Epidermal melanocyte (primary cell): ENCODE measurements around the gene NTM.

Experiments
- DNase-seq: peaks from one replicate; pipeline ENCODE4 v3.0.0; 2011; ENCODE audit warnings: low spot score; ENCODE audit not compliant: insufficient read length

Gene NTM

GRCh38 chr11:131598305-131598704 is 227.9 kb downstream of the NTM start:
- no peak for DNase-seq

DNA sequence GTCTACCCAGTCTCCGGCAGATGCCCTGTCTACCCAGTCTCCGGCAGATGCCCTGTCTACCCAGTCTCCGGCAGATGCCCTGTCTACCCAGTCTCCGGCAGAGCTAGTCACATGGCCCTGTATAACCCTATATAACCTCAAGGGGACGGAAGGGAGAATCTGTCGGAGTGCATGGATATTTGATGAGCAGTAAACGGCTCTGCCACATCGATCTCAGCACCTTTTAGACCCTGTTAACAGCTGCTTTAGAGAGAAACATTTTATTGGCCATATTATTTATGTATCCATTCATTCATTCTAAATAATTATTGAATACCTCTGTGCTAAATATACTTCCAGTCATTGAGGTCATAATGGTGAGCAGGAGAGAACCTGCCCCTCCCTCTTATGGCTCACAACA is 228.9 kb downstream of the NTM start:
- DNase-seq, result no peak

GRCh38 chr11:131600628-131601027 is 230.2 kb downstream of the NTM start:
- DNase-seq, result no peak

- no peak for DNase-seq
Observed at GRCh38 chr11:131601586-131601985, 231.2 kb downstream of the NTM start.

DNA sequence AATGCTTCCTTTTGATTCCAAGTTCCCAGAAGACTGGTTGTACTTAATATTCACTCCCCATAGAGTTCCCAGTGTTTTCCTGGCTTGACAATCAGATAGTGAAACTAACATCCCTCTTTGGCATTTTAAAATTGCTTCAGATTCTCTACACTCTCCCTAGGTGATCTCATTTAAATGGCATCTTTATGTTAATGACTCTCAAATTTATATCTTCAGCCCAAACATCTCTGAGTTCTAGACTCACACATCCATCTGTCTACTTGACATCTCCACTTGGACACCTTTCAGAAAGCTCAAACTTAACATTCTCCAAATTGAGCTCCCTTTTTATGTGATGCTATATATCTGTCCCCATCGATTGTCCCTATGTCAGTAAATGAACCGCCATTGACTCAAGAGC is 232.0 kb downstream of the NTM start:
- no peak for DNase-seq

DNA sequence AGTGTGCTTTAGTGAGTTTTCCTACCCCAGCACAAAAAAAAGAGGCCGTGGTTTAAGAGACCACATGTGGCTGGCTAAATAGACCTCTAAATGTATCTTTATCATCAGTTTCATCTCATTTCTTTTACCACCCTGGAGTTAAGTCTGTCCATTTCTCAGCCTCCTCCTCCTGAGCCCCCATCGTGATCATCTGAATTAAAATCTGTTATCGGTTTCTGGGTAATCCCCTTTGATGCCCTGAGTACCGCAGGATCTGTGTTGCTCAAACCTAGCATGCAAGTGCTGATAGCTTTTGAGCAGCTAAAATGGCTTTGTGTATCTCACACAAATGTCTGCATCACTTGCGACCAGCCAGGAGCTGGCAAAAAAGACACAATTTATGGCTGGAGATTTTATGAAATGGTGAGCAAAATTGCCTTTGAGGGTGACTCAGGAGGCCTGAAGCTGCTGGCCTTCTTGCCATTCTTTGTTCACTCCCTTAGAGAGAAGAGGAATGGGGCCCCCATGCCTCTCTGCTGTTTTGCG is 236.5 kb downstream of the NTM start:
- DNase-seq, result no peak

DNA sequence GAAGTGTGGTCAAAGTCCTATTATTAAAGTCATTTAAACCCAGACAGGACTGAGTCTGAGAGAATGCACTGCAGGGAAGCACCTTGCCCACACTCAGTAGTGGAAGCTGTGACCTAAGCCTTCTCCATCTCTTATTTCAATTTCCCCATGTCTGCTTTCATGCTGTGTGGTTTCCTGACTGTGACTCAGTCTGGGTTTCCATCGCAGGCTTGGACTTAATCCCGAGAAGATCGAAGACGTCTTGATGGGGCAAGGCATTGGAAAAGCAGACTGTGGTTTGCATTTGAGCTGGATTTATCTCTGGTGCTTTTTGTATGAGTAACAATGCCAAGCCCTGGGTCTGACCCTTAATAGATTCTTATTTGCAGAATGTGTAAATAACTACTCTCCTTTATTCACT is 238.9 kb downstream of the NTM start:
- DNase-seq, result no peak

DNA sequence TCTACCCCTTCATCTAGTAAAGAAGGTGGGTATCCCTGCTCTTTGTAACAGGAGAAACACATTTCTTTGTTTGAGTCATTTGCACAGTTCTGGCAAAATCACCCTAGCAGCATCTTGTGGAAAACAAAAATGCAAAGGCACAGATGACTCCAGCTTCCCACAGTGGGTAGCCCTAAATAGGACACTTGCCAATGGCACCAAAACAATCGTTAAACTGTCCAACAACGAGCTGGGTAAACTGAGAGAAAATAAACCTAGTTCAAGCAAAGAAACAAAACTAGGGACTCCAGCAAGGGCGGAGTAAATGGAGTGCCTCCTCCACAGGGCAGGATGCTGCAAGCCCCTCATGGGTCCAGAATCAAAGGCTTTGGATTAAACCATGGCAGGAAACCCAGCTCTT is 239.5 kb downstream of the NTM start:
- no peak for DNase-seq

- DNase-seq, result no peak
Observed at GRCh38 chr11:131611322-131611721, 240.9 kb downstream of the NTM start.

- DNase-seq, result no peak
Observed at GRCh38 chr11:131612533-131612932, 242.1 kb downstream of the NTM start.

- DNase-seq, result no peak
Observed at GRCh38 chr11:131614631-131615030, 244.2 kb downstream of the NTM start.

GRCh38 chr11:131615611-131616010 is 245.2 kb downstream of the NTM start:
- DNase-seq, result no peak

GRCh38 chr11:131616481-131617140 is 246.2 kb downstream of the NTM start:
- no peak for DNase-seq

- no peak for DNase-seq
Observed at GRCh38 chr11:131618201-131618600, 247.8 kb downstream of the NTM start.

GRCh38 chr11:131622193-131622592 is 251.8 kb downstream of the NTM start:
- no peak for DNase-seq

DNA sequence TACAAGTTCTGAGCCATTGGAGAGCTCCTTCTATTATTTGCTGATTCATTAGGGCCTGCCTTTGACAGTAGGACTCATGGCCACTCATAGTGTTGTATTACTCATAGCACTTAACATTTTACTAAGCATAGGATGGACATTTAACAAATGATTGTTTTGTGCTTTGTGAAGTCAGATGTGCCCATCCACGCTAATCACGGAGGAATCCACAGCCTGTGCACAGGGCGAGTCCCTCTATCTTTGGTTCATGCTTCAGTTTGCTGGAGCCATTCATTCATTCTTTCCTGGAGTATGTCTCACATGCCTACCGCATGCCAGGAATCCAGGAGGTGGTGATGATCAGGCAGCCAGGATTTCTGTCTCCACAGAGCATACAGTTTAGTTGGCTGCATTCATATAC is 254.1 kb downstream of the NTM start:
- DNase-seq, result no peak

DNA sequence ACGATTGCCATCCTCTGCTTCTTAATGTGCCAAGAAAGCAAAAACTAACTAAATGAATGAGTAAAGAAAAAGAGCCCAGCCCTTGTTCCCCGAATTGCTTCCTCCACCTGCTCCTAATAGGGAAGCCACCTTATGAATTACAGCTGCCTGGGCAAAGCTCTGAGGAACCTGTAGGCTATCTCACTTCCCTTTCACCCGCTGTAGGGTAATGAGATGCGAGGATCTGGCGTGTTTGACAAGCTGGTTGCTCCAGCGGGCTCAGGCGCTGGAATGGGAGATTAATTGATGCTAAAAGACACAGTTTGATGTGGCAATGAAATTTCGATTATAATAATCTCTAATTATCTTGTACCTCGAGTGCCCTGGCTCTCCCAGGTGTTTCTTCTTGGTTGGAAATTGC is 256.4 kb downstream of the NTM start:
- no peak for DNase-seq

- DNase-seq, result no peak
Observed at GRCh38 chr11:131628739-131629138, 258.3 kb downstream of the NTM start.

DNA sequence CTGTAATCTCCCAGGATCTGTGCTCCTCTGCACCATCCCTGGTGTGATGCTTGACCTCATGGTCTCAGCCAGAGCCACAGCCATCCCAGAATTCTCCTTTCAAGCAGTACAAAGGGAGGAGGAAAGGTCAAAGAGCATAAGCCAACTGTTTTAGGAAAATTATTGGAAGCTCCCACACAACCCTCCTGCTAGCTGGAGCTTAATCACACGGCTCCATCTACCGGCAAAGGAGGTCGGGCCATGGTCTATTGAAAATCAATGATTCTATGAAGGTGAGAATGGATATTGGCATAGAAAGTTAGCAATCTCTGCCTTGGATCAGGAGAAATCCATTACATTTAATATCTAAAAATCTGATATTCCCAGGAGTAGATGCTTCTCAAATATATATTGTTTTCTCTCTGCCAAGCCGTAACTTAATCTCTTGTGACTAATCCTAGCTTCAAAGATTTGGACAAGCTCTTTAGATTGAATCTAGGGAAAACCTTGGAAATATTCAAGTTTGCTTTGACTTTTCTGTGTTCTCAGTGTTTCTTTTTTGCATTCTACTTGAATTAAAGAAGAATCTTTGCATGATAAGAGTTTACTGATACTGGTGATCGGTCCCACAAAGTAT is 259.6 kb downstream of the NTM start:
- no peak for DNase-seq

- DNase-seq, result no peak
Observed at GRCh38 chr11:131632971-131633370, 262.6 kb downstream of the NTM start.

DNA sequence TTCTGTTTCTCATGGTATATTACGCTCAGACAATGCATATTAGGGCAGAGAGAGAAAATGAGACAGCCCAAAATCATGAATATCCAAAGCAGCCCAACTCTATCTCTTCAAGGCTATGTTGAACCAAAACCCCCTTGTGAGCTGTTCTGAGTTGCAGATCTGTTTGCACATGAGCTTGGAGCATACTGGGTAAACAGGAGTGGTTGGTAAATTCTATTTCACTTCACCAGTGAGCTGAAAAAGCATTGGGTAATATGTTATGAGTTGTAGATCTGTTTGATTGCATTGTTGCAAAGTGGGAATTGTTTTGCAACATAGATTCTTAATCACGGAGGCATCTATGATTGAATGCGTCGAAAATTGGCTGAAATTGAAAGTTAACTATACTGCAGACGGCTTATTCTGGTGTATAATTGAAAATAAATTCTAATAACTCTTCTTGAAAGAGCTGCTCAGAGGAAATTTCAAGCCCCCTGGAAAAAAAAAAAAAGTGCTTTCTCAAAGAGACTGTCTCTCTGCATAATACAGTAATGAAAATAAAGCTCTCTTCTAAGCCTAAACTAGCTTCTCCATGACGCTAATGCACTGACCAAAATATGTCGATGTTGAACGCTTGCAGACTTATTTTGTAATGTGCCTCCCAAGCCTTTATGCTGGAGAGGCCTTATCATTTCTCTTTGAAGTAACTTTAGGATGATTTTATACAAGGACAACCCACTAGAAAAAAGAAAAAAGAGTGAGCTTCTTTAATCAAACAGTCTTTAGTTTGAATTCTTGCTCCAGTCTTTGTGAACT is 263.7 kb downstream of the NTM start:
- DNase-seq, result no peak

DNA sequence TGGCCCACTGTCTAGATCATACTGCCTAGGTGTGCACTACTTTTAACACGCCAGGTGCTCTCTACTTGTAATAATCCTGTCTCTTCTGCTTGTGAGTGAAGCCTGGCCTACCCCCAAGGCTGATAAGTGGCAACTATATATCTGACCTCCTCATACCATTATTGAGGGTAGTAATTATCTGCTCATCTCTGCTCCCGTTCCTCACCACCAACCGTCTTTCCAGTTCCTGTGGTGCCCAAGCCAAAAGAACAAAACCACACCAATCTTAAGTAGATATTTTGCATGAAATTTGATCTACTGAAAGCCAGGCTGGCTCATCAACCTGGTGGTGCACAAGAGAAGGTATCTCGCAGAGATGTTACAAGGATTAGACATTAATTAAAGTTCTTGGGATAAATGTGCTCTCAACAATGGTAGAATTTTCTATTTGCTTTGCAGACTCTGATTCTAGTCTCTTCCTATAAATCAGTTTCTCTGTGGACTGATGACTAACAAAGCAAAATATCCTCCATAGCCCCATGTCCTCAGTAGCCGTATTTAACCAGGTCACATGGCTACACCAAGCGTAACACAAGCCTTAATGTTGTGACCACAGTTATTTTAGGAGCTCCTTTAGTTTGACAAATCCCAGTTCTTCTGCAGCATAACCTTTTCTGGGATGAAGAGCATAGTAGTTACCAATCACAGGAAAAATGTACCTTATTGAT is 267.2 kb downstream of the NTM start:
- no peak for DNase-seq
